IMR-90 (cell line): ENCODE measurements around the gene CHN1. TPM values are rescaled to one million over a fixed set of nuclear protein-coding genes. Genes with fewer than 3 reads are reported as not detected.

ENCODE experiments used
- ATAC-seq: fragments of 200-7000 bp; cut with Tn5 transposase; 2 replicates; pipeline ENCODE4 v1.9.1; 2020; ENCODE audit warnings: low read depth, mild to moderate bottlenecking, moderate library complexity
- BruUV-seq: library from RNA; stranded (reverse); fragments of 400-500 nt; replicated peaks from 2 replicates; lab custom pipeline; 2021; lab: Mats Ljungman, UMichigan
- CTCF ChIA-PET: fragments of 300-600 bp; formaldehyde crosslinking; extraction: SDS; loops from one replicate; lab custom pipeline; 2021; ENCODE audit warnings: antibody characterized with exemption; lab: Yijun Ruan, JAX
- POLR2A ChIA-PET: fragments of 300-600 bp; sonication (Branson Sonifier 250); formaldehyde crosslinking; loops from one replicate; lab custom pipeline; 2022; ENCODE audit warnings: antibody characterized with exemption; ENCODE audit not compliant: unreplicated experiment; lab: Charles Lee
- DNase-seq: peaks from one replicate; pipeline ENCODE4 v3.0.0; 2013
- H2AFZ ChIP-seq: replicated peaks from 2 replicates; pipeline ENCODE3; 2013; ENCODE audit warnings: low read length, mild to moderate bottlenecking; ENCODE audit not compliant: poor library complexity
- H2AK5ac ChIP-seq: 2 replicates; pipeline ENCODE4 v1.6.1; 2013; ENCODE audit warnings: low read depth, low read length, inconsistent platforms
- H2AK9ac ChIP-seq: replicated peaks from 2 replicates; pipeline ENCODE3; 2013; ENCODE audit warnings: mild to moderate bottlenecking, low read depth, low read length, moderate library complexity; ENCODE audit not compliant: poor library complexity
- H2BK120ac ChIP-seq: 2 replicates; pipeline ENCODE4 v1.6.1; 2013; ENCODE audit warnings: low read depth, low read length, inconsistent platforms
- H2BK15ac ChIP-seq: 3 replicates; pipeline ENCODE4 v1.6.1; 2013; ENCODE audit warnings: low read depth, low read length, inconsistent platforms
- H2BK20ac ChIP-seq: 2 replicates; pipeline ENCODE4 v1.6.1; 2013; ENCODE audit warnings: low read depth, mild to moderate bottlenecking, inconsistent platforms, low read length, moderate library complexity
- H2BK5ac ChIP-seq: 2 replicates; pipeline ENCODE4 v1.6.1; 2013; ENCODE audit warnings: mild to moderate bottlenecking, low read depth, low read length, inconsistent platforms; ENCODE audit not compliant: poor library complexity, severe bottlenecking
- H3K14ac ChIP-seq: replicated peaks from 2 replicates; pipeline ENCODE4 v1.6.1; 2013; ENCODE audit warnings: low read depth, low read length, inconsistent platforms
- H3K18ac ChIP-seq: 2 replicates; pipeline ENCODE4 v1.6.1; 2013; ENCODE audit warnings: low read depth, low read length, control low read depth
- H3K23ac ChIP-seq: 2 replicates; pipeline ENCODE4 v1.6.1; 2013; ENCODE audit warnings: low read depth, low read length, inconsistent platforms
- H3K27ac ChIP-seq: 2 replicates; pipeline ENCODE4 v1.5.1; 2013; ENCODE audit warnings: mild to moderate bottlenecking, control low read depth, low read length; ENCODE audit not compliant: insufficient read depth
- H3K27me3 ChIP-seq: 2 replicates; pipeline ENCODE4 v1.6.1; 2013; ENCODE audit warnings: low read length; ENCODE audit not compliant: control insufficient read depth, insufficient read depth
- H3K36me3 ChIP-seq: 2 replicates; pipeline ENCODE4 v1.6.1; 2013; ENCODE audit warnings: low read length, mixed read lengths; ENCODE audit not compliant: control insufficient read depth, insufficient read depth
- H3K4ac ChIP-seq: 2 replicates; pipeline ENCODE4 v1.6.1; 2013; ENCODE audit warnings: low read depth, low read length, inconsistent platforms
- H3K4me1 ChIP-seq: 2 replicates; pipeline ENCODE4 v1.6.1; 2013; ENCODE audit warnings: low read length, mixed read lengths; ENCODE audit not compliant: control insufficient read depth, insufficient read depth
- H3K4me2 ChIP-seq: 2 replicates; pipeline ENCODE4 v1.6.1; 2013; ENCODE audit warnings: low read depth, mild to moderate bottlenecking, control low read depth, low read length, moderate library complexity
- H3K4me3 ChIP-seq: 2 replicates; pipeline ENCODE4 v1.5.1; 2013; ENCODE audit warnings: low read depth, mild to moderate bottlenecking, control low read depth, low read length, moderate library complexity; ENCODE audit not compliant: insufficient read depth
- H3K56ac ChIP-seq: 2 replicates; pipeline ENCODE4 v1.6.1; 2013; ENCODE audit warnings: low read length, inconsistent platforms; ENCODE audit not compliant: insufficient read depth; ENCODE audit errors: extremely low read depth
- H3K79me1 ChIP-seq, 2 experiments: 2 replicates each; pipeline ENCODE4 v1.6.1; 2013; ENCODE audit warnings: low read length in 2 of 2, inconsistent platforms in 1 of 2, low read depth in 1 of 2
- H3K9ac ChIP-seq: 2 replicates; pipeline ENCODE4 v1.6.1; 2013; ENCODE audit warnings: low read depth, low read length, control low read depth
- H3K9me1 ChIP-seq: 2 replicates; pipeline ENCODE4 v1.6.1; 2013; ENCODE audit warnings: low read length, inconsistent platforms; ENCODE audit not compliant: insufficient read depth
- H3K9me3 ChIP-seq: 2 replicates; pipeline ENCODE4 v1.6.1; 2013; ENCODE audit warnings: low read length; ENCODE audit not compliant: control insufficient read depth, insufficient read depth
- H4K20me1 ChIP-seq: 2 replicates; pipeline ENCODE4 v1.6.1; 2013; ENCODE audit warnings: low read length, inconsistent platforms; ENCODE audit not compliant: insufficient read depth
- H4K5ac ChIP-seq: 2 replicates; pipeline ENCODE4 v1.6.1; 2013; ENCODE audit warnings: mild to moderate bottlenecking, low read depth, low read length, control low read depth
- H4K8ac ChIP-seq, 2 experiments: 2 replicates each; pipeline ENCODE4 v1.6.1; 2013; ENCODE audit warnings: low read depth in 2 of 2, low read length in 2 of 2, control low read depth in 1 of 2, inconsistent platforms in 1 of 2
- H4K91ac ChIP-seq: 2 replicates; pipeline ENCODE4 v1.6.1; 2013; ENCODE audit warnings: low read depth, low read length, inconsistent platforms; ENCODE audit not compliant: insufficient read depth
- BHLHE40 ChIP-seq: fragments of 150-350 bp; IDR thresholded peaks from 2 replicates; pipeline ENCODE4 v1.6.1; 2016; ENCODE audit warnings: mild to moderate bottlenecking, low read depth, low read length
- CEBPB ChIP-seq: IDR thresholded peaks from 2 replicates; pipeline ENCODE4 v1.6.1; 2012; ENCODE audit warnings: low read depth, low read length, improper control_type of control experiment
- CHD1 ChIP-seq: IDR thresholded peaks from 2 replicates; pipeline ENCODE4 v1.6.1; 2012; ENCODE audit warnings: low read depth, low read length, improper control_type of control experiment
- FOS ChIP-seq: fragments of 150-350 bp; IDR thresholded peaks from 2 replicates; pipeline ENCODE4 v1.6.1; 2016; ENCODE audit warnings: low read depth, low read length
- MAZ ChIP-seq: IDR thresholded peaks from 2 replicates; pipeline ENCODE4 v1.6.1; 2012; ENCODE audit warnings: low read depth, mild to moderate bottlenecking, low read length, improper control_type of control experiment, moderate library complexity, borderline replicate concordance
- MXI1 ChIP-seq: IDR thresholded peaks from 2 replicates; pipeline ENCODE4 v1.6.1; 2012; ENCODE audit warnings: low read depth, mild to moderate bottlenecking, low read length, moderate library complexity, borderline replicate concordance
- NFE2L2 ChIP-seq: fragments of 150-350 bp; IDR thresholded peaks from 2 replicates; pipeline ENCODE4 v1.6.1; 2016; ENCODE audit warnings: low read depth, mild to moderate bottlenecking, low read length
- POLR2A ChIP-seq: IDR thresholded peaks from 2 replicates; pipeline ENCODE4 v1.6.1; 2012; ENCODE audit warnings: mild to moderate bottlenecking, low read depth, low read length
- RAD21 ChIP-seq: IDR thresholded peaks from 2 replicates; pipeline ENCODE4 v1.6.1; 2012; ENCODE audit warnings: low read length, improper control_type of control experiment
- RCOR1 ChIP-seq: IDR thresholded peaks from 2 replicates; pipeline ENCODE4 v1.6.1; 2012; ENCODE audit warnings: mild to moderate bottlenecking, low read length, improper control_type of control experiment; ENCODE audit not compliant: insufficient replicate concordance
- SMC3 ChIP-seq: fragments of 150-350 bp; IDR thresholded peaks from 2 replicates; pipeline ENCODE4 v1.6.1; 2016; ENCODE audit warnings: low read depth, mild to moderate bottlenecking, antibody characterized with exemption, low read length, moderate library complexity
- WGBS, 2 experiments: methylation state at CpG; one replicate each; pipeline versions ENCODE4 v1.1.5 to v1.1.7; 2013; ENCODE audit warnings: missing lambda C conversion rate in 2 of 2; ENCODE audit not compliant: insufficient read length in 1 of 2; ENCODE audit errors: extremely low coverage in 2 of 2; 5-methylcytosine and 5-hydroxymethylcytosine counted together
- dilution Hi-C: fragments of 300-500 bp; cut with HindIII; formaldehyde crosslinking; loops from one replicate; pipeline ENCODE4 v1.14.3; 2018; ENCODE audit warnings: low sequenced_read_pairs; ENCODE audit not compliant: unreplicated experiment
- in situ Hi-C: fragments of 300-500 bp; cut with MboI; formaldehyde crosslinking; loops from 3 replicates; pipeline ENCODE4 v1.14.3; 2019; ENCODE audit warnings: low sequenced_read_pairs, inconsistent platforms, mixed read lengths
- intact Hi-C: fragments of 100-400 bp; cut with micrococcal nuclease; formaldehyde crosslinking; loops from 2 replicates; pipeline ENCODE4 v1.10.0; 2022
- polyA plus RNA-seq, 3 experiments: library from polyadenylated mRNA; depleted of rRNA; stranded (reverse); fragments of >200 nt; gene quantifications; 2 replicates each; pipeline ENCODE4 v1.2.3, GENCODE V29; 2012; ENCODE audit warnings: low replicate concordance in 1 of 3
- total RNA-seq: library from RNA; depleted of rRNA; stranded (reverse); fragments of >200 nt; gene quantifications from 2 replicates; pipeline ENCODE4 v1.2.3, GENCODE V29; 2012
- TF ChIP-seq, protein P1 (sequence below): conservative IDR thresholded peaks from 2 replicates; pipeline ENCODE4 v1.5.1; 2012; ENCODE audit warnings: mild to moderate bottlenecking, low read depth, low read length, improper control_type of control experiment
- TF ChIP-seq, protein P2 (sequence below): fragments of 150-350 bp; IDR thresholded peaks from 2 replicates; pipeline ENCODE4 v1.6.1; 2017; ENCODE audit warnings: mild to moderate bottlenecking, antibody characterized with exemption, low read length, low read depth

The CHN1 gene
- total and polyA plus RNA-seq, 2 of the 4 experiments (the other 2 are of a cell fraction) = 58.4 to 66.9 TPM

- no TSS peak for BruUV-seq
Observed at GRCh38 chr2:174992886-174993285, 12.3 kb downstream of the CHN1 start.

More at GRCh38 chr2:174992886-174993285, 12.3 kb downstream of the CHN1 start:
- Histone ChIP-seq H3K9ac (no peak overlapping the region), H3K4ac (no peak overlapping the region), H3K9me3 (no peaks in the 10 kb centered on the region), H3K27me3 (peaks cover 2% of the 10 kb centered on the region; the same call in 1 of the 2 replicates), H2AK9ac (no peak overlapping the region), H3K27ac (no peak overlapping the region), H4K8ac (no peak overlapping the region), H4K20me1 (no peaks in the 10 kb centered on the region), H2BK20ac (no peak overlapping the region), H3K56ac (no peak overlapping the region), H2AK5ac (no peak overlapping the region), H2BK5ac (no peak overlapping the region), H3K36me3 (no peaks in the 10 kb centered on the region), H2BK15ac (no peak overlapping the region), H3K18ac (no peak overlapping the region), H3K23ac (no peak overlapping the region), H3K4me2 (no peak overlapping the region), H3K9me1 (no peaks in the 10 kb centered on the region), H3K79me1 (no peaks in the 10 kb centered on the region; a peak in 2 of 4 replicates), H3K14ac (no peak overlapping the region), H3K4me1 (no peaks in the 10 kb centered on the region), H4K91ac (no peak overlapping the region), H2AFZ (no peak overlapping the region), H4K5ac (no peak overlapping the region), H3K4me3 (no peak overlapping the region), H2BK120ac (no peak overlapping the region)
- ATAC-seq = no peak
- in situ Hi-C loops = loop anchor here (25.0 kb wide), 1 partner anchor 531 kb away; no protein-coding TSS in a partner anchor
- intact Hi-C loops = loop anchor here (10.0 kb wide), 1 partner anchor 398 kb away; the partner anchor contains the start of gene WIPF1
- CTCF ChIA-PET = no interaction called here
- POLR2A ChIA-PET = no interaction called here
- WGBS, 2 experiments = 100% methylated on average over 1 of the region's 1 CpG; no CpG with 5 or more reads in 1 of the 2 experiments
- DNase-seq = no peak
- dilution Hi-C loops = loop anchor here (25.0 kb wide), 1 partner anchor 231 kb away; the partner anchor contains the start of gene CHRNA1
- TF ChIP-seq RCOR1 (no peak), SMC3 (no peak), BHLHE40 (no peak), MAZ (no peak), CHD1 (no peak), RAD21 (no peak), MXI1 (no peak), FOS (no peak), POLR2A (no peak), CEBPB (no peak), NFE2L2 (no peak)
- TF ChIP-seq, protein P1, sequence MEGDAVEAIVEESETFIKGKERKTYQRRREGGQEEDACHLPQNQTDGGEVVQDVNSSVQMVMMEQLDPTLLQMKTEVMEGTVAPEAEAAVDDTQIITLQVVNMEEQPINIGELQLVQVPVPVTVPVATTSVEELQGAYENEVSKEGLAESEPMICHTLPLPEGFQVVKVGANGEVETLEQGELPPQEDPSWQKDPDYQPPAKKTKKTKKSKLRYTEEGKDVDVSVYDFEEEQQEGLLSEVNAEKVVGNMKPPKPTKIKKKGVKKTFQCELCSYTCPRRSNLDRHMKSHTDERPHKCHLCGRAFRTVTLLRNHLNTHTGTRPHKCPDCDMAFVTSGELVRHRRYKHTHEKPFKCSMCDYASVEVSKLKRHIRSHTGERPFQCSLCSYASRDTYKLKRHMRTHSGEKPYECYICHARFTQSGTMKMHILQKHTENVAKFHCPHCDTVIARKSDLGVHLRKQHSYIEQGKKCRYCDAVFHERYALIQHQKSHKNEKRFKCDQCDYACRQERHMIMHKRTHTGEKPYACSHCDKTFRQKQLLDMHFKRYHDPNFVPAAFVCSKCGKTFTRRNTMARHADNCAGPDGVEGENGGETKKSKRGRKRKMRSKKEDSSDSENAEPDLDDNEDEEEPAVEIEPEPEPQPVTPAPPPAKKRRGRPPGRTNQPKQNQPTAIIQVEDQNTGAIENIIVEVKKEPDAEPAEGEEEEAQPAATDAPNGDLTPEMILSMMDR = no peak
- TF ChIP-seq, protein P2, sequence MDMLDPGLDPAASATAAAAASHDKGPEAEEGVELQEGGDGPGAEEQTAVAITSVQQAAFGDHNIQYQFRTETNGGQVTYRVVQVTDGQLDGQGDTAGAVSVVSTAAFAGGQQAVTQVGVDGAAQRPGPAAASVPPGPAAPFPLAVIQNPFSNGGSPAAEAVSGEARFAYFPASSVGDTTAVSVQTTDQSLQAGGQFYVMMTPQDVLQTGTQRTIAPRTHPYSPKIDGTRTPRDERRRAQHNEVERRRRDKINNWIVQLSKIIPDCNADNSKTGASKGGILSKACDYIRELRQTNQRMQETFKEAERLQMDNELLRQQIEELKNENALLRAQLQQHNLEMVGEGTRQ = no peak
